GM12873 (cell line): ENCODE results near the gene CDKN2B.

Source experiments
- TF ChIP-seq, protein P1 (sequence below): IDR thresholded peaks from 2 replicates; pipeline ENCODE4 v1.5.1; 2012; ENCODE audit warnings: low read depth, mild to moderate bottlenecking, moderate library complexity, low read length, control low read depth; ENCODE audit not compliant: insufficient read depth; ENCODE audit errors: missing control alignments

Gene CDKN2B

DNA sequence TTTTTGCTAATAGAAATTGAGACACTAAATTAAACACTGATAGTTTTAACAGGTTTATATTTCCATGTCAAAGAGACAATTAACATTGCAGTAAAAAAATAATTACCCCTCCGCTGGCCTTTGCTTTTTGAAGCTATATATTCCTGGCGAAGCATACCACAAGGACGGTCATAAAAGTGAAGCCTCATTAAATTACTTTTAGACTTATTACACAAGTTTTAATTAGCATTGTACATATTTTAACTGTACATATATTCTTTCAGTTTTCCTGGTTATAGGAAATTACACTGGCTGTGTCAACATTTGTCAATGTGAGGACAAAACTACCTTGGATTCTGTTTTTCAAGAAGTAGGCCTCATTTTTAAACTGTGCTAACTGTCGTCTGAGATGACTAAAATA is 16.1 kb downstream of the CDKN2B start:
- TF ChIP-seq, protein P1, sequence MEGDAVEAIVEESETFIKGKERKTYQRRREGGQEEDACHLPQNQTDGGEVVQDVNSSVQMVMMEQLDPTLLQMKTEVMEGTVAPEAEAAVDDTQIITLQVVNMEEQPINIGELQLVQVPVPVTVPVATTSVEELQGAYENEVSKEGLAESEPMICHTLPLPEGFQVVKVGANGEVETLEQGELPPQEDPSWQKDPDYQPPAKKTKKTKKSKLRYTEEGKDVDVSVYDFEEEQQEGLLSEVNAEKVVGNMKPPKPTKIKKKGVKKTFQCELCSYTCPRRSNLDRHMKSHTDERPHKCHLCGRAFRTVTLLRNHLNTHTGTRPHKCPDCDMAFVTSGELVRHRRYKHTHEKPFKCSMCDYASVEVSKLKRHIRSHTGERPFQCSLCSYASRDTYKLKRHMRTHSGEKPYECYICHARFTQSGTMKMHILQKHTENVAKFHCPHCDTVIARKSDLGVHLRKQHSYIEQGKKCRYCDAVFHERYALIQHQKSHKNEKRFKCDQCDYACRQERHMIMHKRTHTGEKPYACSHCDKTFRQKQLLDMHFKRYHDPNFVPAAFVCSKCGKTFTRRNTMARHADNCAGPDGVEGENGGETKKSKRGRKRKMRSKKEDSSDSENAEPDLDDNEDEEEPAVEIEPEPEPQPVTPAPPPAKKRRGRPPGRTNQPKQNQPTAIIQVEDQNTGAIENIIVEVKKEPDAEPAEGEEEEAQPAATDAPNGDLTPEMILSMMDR = no peak

DNA sequence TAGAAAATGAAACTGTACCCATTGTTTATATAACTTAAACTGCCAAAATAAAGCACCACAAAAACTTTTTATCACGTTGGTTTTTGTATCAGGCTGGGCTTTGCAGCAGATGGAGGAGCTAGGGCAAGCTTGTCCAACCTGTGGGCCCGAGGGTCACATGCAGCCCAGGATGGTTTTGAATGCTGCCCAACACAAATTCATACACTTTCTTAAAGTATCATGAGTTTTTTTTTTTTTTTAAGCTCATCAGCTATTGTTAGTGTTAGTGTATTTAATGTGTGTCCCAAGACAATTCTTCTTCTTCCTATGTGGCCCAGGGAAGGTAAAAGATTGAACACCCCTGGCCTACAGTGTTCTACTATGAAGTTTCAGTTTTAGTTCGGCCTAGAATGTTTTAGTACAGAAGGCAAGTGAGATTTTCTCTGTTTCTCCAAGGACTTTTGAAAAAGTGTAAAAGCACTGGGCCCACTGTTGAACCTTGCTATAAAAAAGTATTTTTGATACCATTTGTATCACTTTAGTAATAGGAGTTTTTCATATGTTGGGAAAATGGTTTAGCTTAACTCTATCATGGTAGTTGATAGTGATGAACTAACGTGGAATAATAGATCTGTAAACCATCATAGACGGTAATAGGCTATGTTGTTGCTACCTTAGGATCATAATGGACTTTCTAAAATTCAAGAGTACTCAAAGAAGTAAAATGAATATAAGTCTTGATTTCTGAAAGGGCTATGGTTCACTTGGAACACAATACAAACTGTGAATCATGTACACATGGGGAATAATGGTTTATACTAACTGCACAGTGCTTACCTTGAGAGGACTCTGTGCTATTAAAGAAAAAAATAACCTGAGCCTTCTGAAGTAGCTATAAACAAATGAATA is 17.8 kb downstream of the CDKN2B start:
- TF ChIP-seq, protein P1 = no peak

DNA sequence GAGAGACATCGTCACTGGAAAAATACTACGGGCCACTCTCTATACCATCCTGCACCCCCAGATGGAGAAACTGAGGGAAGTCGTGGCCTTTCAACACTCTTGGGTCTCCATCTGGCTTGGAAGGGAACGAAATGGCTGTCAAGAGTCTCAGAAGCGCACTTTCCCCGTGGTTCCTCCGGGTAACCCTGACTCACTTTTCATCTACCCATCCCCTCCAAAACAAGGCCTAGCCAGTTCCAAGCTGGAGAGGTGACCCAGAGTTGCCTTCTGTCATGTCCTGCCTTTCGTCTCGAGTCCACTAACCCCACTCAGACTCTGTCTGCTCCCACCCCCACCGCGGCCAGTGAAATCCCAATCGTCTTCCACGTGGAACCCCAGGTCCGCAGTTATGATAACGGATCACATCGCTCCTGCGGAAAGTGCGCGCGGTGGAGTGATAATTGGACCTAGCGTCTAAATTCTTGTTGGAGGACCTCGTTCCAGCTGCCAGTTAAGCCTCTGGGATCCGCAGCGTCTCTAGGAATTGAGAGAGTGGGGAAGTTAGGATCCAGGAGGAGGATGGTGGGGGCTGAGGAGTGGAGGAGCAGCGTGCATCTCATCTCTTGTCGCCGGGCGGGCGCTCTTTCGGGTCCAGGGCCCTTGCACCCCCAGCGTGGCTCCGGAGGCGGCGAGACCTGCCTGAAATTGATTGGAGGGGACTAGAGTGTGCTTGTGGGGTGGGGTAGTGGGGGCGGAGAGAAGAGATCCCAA is 19.5 kb downstream of the CDKN2B start:
- TF ChIP-seq, protein P1 = no peak

DNA sequence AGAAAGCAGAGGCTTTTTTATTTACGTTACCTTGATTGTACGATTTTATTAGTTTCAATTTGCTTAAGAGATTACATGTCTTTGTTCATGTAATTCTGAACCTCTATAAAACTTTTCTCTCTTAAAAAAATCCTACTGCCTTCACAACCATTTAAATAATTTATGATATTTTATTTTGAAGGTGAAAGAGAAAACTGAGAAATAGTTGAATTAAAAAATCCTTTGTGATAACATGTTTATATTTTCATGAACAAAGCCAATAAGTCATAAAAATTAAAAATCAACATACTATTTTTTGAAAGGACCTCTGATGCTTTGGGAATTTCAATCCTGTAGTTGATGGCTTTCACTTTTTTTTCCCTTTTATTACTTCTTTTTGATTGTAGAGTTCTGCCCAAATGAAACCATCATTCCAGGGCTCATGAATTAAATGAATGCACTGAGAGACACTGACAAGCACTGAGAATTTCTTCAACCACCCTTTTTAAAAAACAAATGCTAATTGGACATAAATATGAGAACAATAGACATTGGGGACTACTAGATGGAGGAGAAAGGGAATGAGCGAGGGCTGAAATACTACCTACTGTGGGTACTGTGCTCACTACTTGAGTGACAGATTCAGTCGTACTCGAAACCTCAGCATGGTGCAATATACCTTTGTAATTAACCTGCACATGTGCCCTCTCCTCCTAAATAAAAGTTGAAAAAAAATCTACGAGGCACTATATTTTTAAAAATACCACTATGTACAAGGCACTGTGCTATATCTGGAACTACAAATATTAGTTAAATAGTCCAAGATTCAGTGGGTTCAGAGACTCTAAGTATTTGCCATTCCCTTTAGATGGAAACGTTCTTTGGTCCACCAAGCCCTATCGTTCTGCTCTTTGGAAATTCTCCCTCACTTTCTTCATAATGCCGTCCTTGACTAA is 20.8 kb downstream of the CDKN2B start:
- TF ChIP-seq, protein P1 = no peak

DNA sequence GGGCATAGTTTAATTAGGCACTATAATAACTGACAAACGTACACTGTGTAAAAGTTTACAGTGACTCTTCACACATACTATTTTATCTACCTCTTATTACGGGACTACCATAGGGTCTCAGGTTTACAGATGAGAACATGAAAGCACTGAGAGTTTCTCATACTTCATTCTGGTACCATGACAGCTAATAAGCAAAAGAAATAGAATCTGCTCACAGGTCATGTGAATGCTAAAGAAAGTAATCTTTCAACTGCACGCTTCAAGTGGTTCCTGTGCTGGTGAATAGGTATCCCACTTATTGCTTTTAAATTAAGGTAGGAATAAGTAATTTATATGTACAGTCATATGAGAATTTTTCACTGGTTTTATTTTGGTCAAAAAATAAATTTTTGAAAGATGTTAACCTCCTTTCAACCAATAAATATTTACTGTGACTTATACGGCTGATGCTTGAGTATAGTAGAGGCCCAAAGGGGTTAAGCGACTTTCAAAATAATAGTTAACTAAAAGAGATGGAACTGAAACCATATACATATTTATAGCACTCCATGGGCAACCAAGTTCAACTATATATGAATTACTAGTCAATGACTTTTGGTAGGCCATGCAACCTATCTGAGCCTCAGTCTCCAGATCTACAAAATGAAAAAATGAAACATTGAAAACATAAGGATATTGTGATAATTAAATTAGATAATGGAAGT is 23.0 kb downstream of the CDKN2B start:
- TF ChIP-seq, protein P1 = no peak

DNA sequence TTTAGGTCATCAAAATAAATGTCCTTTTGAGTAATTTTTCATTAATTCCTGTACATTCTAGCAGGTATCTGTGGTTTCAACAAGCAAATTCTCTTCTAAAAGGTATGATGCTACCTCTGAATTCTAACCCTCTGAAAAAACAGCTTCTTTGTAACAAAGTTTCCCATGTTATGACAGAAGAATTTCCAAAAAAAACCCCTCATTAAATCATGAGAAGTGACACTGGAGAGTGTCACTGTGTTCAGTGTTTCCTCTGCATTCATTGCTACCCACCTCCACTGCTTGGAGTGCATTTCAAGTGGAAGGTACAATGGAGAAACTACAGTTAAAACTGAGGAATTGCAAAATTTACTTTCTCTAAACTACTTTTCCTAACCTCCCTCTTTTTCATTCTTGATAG is 25.0 kb downstream of the CDKN2B start:
- TF ChIP-seq, protein P1 = no peak
